ENCODE measurements around the gene ACTBL2.
"Not testable (repeated sequence)": the region's sequence is repeated elsewhere in the genome, so short reads cannot be mapped to it uniquely, and the experiment has no call there.

Gene ACTBL2

GRCh38 chr5:57482671-57483106 lies at the start of gene ACTBL2:
Gene ACTBL2, minus strand, starts transcription at chr5:57482811. Its CDS starts 104 bp downstream, at chr5:57482707.
- TF ChIP-seq CTCF (IDR thresholded peaks at IDR 0.05; ENCODE audit: low read depth, low read length): no peak
- no peaks in the 10 kb centered on the region for H3K27me3 ChIP-seq (ENCODE audit: insufficient read depth, low read depth, severe bottlenecking)
- no peak within 1 kb of the TSS for H3K27ac ChIP-seq
- DNase-seq: no peak
- H3K4me3 ChIP-seq (ENCODE audit: low read depth, low read length): no peak within 1 kb of the TSS
- no peaks in the 10 kb centered on the region for H3K36me3 ChIP-seq
- no peaks in the 10 kb centered on the region for H3K9me3 ChIP-seq (ENCODE audit: severe bottlenecking)

GRCh38 chr5:57531333-57531732 lies 48.7 kb upstream of the ACTBL2 start:
- no peaks in the 10 kb centered on the region for H3K36me3 ChIP-seq
- DNase-seq: no peak
- no peak overlapping the region for H3K4me3 ChIP-seq (ENCODE audit: low read depth, low read length)
- H3K27me3 ChIP-seq (ENCODE audit: insufficient read depth, low read depth, severe bottlenecking): no peaks in the 10 kb centered on the region
- no peak for TF ChIP-seq CTCF (IDR thresholded peaks at IDR 0.05; ENCODE audit: low read depth, low read length)
- no peaks in the 10 kb centered on the region for H3K9me3 ChIP-seq (ENCODE audit: severe bottlenecking)
- no peak overlapping the region for H3K27ac ChIP-seq

- H3K9me3 ChIP-seq (ENCODE audit: severe bottlenecking): no peaks in the 10 kb centered on the region
- H3K27ac ChIP-seq: no peak overlapping the region
- TF ChIP-seq CTCF (IDR thresholded peaks at IDR 0.05; ENCODE audit: low read depth, low read length): no peak
- no peaks in the 10 kb centered on the region for H3K27me3 ChIP-seq (ENCODE audit: insufficient read depth, low read depth, severe bottlenecking)
- H3K36me3 ChIP-seq: no peaks in the 10 kb centered on the region
- no peak for DNase-seq
- no peak overlapping the region for H3K4me3 ChIP-seq (ENCODE audit: low read depth, low read length)
Observed at GRCh38 chr5:57529864-57530263, 47.3 kb upstream of the ACTBL2 start.

- H3K9me3 ChIP-seq (ENCODE audit: severe bottlenecking): no peaks in the 10 kb centered on the region
- no peak overlapping the region for H3K4me3 ChIP-seq (ENCODE audit: low read depth, low read length)
- DNase-seq: no peak
- H3K36me3 ChIP-seq: no peaks in the 10 kb centered on the region
- TF ChIP-seq CTCF (IDR thresholded peaks at IDR 0.05; ENCODE audit: low read depth, low read length): no peak
- H3K27ac ChIP-seq: no peak overlapping the region
- H3K27me3 ChIP-seq (ENCODE audit: insufficient read depth, low read depth, severe bottlenecking): no peaks in the 10 kb centered on the region
Observed at GRCh38 chr5:57527870-57528269, 45.3 kb upstream of the ACTBL2 start.

- peaks cover 3% of the 10 kb centered on the region for H3K9me3 ChIP-seq (ENCODE audit: severe bottlenecking)
- no peaks in the 10 kb centered on the region for H3K27me3 ChIP-seq (ENCODE audit: insufficient read depth, low read depth, severe bottlenecking)
- no peak overlapping the region for H3K27ac ChIP-seq
- no peak for DNase-seq
- no peaks in the 10 kb centered on the region for H3K36me3 ChIP-seq
- TF ChIP-seq CTCF (IDR thresholded peaks at IDR 0.05; ENCODE audit: low read depth, low read length): no peak
- no peak overlapping the region for H3K4me3 ChIP-seq (ENCODE audit: low read depth, low read length)
Observed at GRCh38 chr5:57524348-57525060, 41.9 kb upstream of the ACTBL2 start.

GRCh38 chr5:57522477-57522876 lies 39.9 kb upstream of the ACTBL2 start:
- not testable (repeated sequence) for H3K27me3 ChIP-seq (ENCODE audit: insufficient read depth, low read depth, severe bottlenecking); H3K27ac ChIP-seq; H3K36me3 ChIP-seq; H3K9me3 ChIP-seq (ENCODE audit: severe bottlenecking); DNase-seq; H3K4me3 ChIP-seq (ENCODE audit: low read depth, low read length)

- not testable (repeated sequence) for H3K9me3 ChIP-seq (ENCODE audit: severe bottlenecking); H3K27ac ChIP-seq; H3K4me3 ChIP-seq (ENCODE audit: low read depth, low read length); DNase-seq; H3K36me3 ChIP-seq; H3K27me3 ChIP-seq (ENCODE audit: insufficient read depth, low read depth, severe bottlenecking)
Observed at GRCh38 chr5:57518415-57518814, 35.8 kb upstream of the ACTBL2 start.

All from WERI-Rb-1 (cell line).